GM12875 (cell line): ENCODE data around the gene RNF145.
"Not testable (repeated sequence)": the region's sequence is repeated elsewhere in the genome, so short reads cannot be mapped to it uniquely, and the experiment has no call there.

Source experiments
- H3K4me3 ChIP-seq: one replicate; pipeline ENCODE4 v1.5.1; 2011; ENCODE audit warnings: low read depth, low read length, control low read depth
- CTCF ChIP-seq: IDR thresholded peaks from 2 replicates; pipeline ENCODE4 v1.5.1; 2011; ENCODE audit warnings: low read depth, mild to moderate bottlenecking, control low read depth, inconsistent platforms, low read length, moderate library complexity, borderline replicate concordance; ENCODE audit not compliant: insufficient read depth

RNF145 gene

GRCh38 chr5:159171274-159171673 is 38.1 kb downstream of the RNF145 start:
- no peak overlapping the region for H3K4me3 ChIP-seq
- TF ChIP-seq CTCF, result no peak

GRCh38 chr5:159170021-159170420 is 39.3 kb downstream of the RNF145 start:
- TF ChIP-seq CTCF, result no peak
- no peak overlapping the region for H3K4me3 ChIP-seq

GRCh38 chr5:159166416-159166815 is 42.9 kb downstream of the RNF145 start:
- TF ChIP-seq CTCF, result no peak
- no peak overlapping the region for H3K4me3 ChIP-seq

GRCh38 chr5:159163701-159164046 is 45.7 kb downstream of the RNF145 start:
- TF ChIP-seq CTCF, result no peak

GRCh38 chr5:159163027-159163700 is 46.2 kb downstream of the RNF145 start:
- TF ChIP-seq CTCF, result no peak
- no peak overlapping the region for H3K4me3 ChIP-seq

More at GRCh38 chr5:159163701-159164046, 45.7 kb downstream of the RNF145 start:
- no peak overlapping the region for H3K4me3 ChIP-seq

- no peak overlapping the region for H3K4me3 ChIP-seq
- TF ChIP-seq CTCF, result no peak
Measured at GRCh38 chr5:159161361-159162214, 47.8 kb downstream of the RNF145 start.

- not testable (repeated sequence) for H3K4me3 ChIP-seq
Measured at GRCh38 chr5:159158553-159159091, 50.7 kb downstream of the RNF145 start.
